ENCODE measurements around the gene TEK. TPM values are rescaled to one million over a fixed set of nuclear protein-coding genes. Genes with fewer than 3 reads are reported as not detected.

Gene TEK
- total and polyA plus RNA-seq, 9 of the 15 experiments (the other 6 are each of a cell fraction or from before 2014, with no cell fraction given): 0.03 to 0.13 (median 0.06) TPM

DNA sequence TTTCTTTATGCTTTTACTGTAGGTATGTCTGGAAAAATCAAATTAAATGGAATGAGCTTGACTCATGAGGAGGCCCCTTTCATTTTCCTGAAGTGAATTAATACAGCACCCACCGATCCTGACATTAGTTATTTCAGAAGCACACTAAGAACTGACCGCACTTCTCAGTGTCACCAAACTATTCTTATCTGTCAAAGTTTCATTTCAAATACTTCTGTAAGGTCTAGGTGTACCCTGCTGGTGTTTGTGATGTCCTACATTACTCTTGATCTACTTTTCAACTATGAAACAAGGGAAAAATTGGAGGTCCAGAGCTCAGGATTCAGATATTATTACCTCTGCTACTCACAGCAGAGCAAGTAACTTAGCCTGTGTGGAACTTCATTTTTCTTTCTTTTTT, 1.8 kb upstream of the TEK start:
- no peak overlapping the region for H3K4me3 ChIP-seq
- no TSS peak for BruUV-seq (replicated peaks)
- intact Hi-C loops (cut with micrococcal nuclease): no loop called here
- no peak for DNase-seq (ENCODE audit: extremely low read depth in 1 of 4, low spot score in 3 of 4)
- TF ChIP-seq PTTG1 (tag; IDR thresholded peaks at IDR 0.05; ENCODE audit: low read depth): no peak
- TF ChIP-seq, protein P1, sequence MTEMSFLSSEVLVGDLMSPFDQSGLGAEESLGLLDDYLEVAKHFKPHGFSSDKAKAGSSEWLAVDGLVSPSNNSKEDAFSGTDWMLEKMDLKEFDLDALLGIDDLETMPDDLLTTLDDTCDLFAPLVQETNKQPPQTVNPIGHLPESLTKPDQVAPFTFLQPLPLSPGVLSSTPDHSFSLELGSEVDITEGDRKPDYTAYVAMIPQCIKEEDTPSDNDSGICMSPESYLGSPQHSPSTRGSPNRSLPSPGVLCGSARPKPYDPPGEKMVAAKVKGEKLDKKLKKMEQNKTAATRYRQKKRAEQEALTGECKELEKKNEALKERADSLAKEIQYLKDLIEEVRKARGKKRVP (CRISPR knock-in tag; IDR thresholded peaks at IDR 0.05): no peak
- no peak for TF ChIP-seq POLR2H (tag; IDR thresholded peaks at IDR 0.05; ENCODE audit: low read depth)
- no peak for TF ChIP-seq GATA2 (CRISPR knock-in tag; IDR thresholded peaks at IDR 0.05)
- no peak for TF ChIP-seq ZNF431 (CRISPR knock-in tag; IDR thresholded peaks at IDR 0.05)
- TF ChIP-seq ZSCAN29 (IDR thresholded peaks at IDR 0.05): no peak
- no peak for TF ChIP-seq TEAD2 (tag; IDR thresholded peaks at IDR 0.05)
- no peaks in the 10 kb centered on the region for H4K20me1 ChIP-seq (replicated peaks; ENCODE audit: control insufficient read depth, insufficient read depth, low read length)
- CTCF ChIA-PET (ENCODE audit: low intra/inter-chr PET ratio): no interaction called here
- no peaks in the 10 kb centered on the region for H3K36me3 ChIP-seq (ENCODE audit: control insufficient read depth, insufficient read depth, low read length)
- H3K9me1 ChIP-seq (ENCODE audit: control insufficient read depth, insufficient read depth, low read length): no peaks in the 10 kb centered on the region
- H3K4me1 ChIP-seq (replicated peaks in 1 of 2; ENCODE audit: control insufficient read depth in 2 of 2, insufficient read depth in 2 of 2, low read length in 2 of 2): no peaks in the 10 kb centered on the region
- H3K79me2 ChIP-seq (ENCODE audit: control insufficient read depth, insufficient read depth, low read length): no peaks in the 10 kb centered on the region
- no CpG with 5 or more reads among the region's 2 CpGs for WGBS (ENCODE audit: insufficient coverage, low coverage, missing lambda C conversion rate)
- no peak overlapping the region for H3K9ac ChIP-seq (ENCODE audit: insufficient read depth in 1 of 2, low read depth in 2 of 2, low read length in 2 of 2)
- H2AFZ ChIP-seq (ENCODE audit: low read depth, low read length): no peak overlapping the region
- no peak for FAIRE-seq
- H3K9me3 ChIP-seq (replicated peaks; ENCODE audit: control insufficient read depth, insufficient read depth, low read depth, low read length): no peaks in the 10 kb centered on the region
- no peak for ATAC-seq
- POLR2A ChIA-PET: no interaction called here
- no peak overlapping the region for H3K27ac ChIP-seq (ENCODE audit: extremely low read depth, low read depth, low read length)
- in situ Hi-C loops (cut with MboI): no loop called here
- no peaks in the 10 kb centered on the region for H3K27me3 ChIP-seq (ENCODE audit: control insufficient read depth in 2 of 2, insufficient read depth in 2 of 2, low read length in 2 of 2)
- no peak overlapping the region for H3K4me2 ChIP-seq (ENCODE audit: insufficient read depth, low read length)
